ENCODE data around the gene MAU2.

Gene MAU2

GRCh38 chr19:19320361-19321140 lies at the start of gene MAU2, which contains the start of gene SUGP1:
TSS of gene MAU2 (plus strand) at chr19:19320829. CDS start at chr19:19320860, 31 bp downstream.
TSS of gene SUGP1 (minus strand) at chr19:19320509. CDS start at chr19:19320496, 13 bp downstream.
- DNase-seq: peak; percentile 92

- DNase-seq: no peak
Measured at GRCh38 chr19:19271828-19272599, 48.6 kb upstream of the MAU2 start.

GRCh38 chr19:19274146-19274545 lies 46.5 kb upstream of the MAU2 start:
- DNase-seq: no peak

- no peak for DNase-seq
Measured at GRCh38 chr19:19274716-19275565, 45.7 kb upstream of the MAU2 start.

- DNase-seq: no peak
Measured at GRCh38 chr19:19276386-19276785, 44.2 kb upstream of the MAU2 start.

- DNase-seq: no peak
Measured at GRCh38 chr19:19276851-19277250, 43.8 kb upstream of the MAU2 start.

GRCh38 chr19:19278315-19278714 lies 42.3 kb upstream of the MAU2 start:
- no peak for DNase-seq

- DNase-seq: no peak
Measured at GRCh38 chr19:19279062-19279612, 41.5 kb upstream of the MAU2 start.

- DNase-seq: no peak
Measured at GRCh38 chr19:19279853-19280252, 40.8 kb upstream of the MAU2 start.

GRCh38 chr19:19280561-19280960 lies 40.1 kb upstream of the MAU2 start:
- no peak for DNase-seq

- DNase-seq: no peak
Measured at GRCh38 chr19:19285686-19286085, 34.9 kb upstream of the MAU2 start.

GRCh38 chr19:19292607-19293006 lies 28.0 kb upstream of the MAU2 start:
- DNase-seq: no peak

GRCh38 chr19:19294914-19295313 lies 25.7 kb upstream of the MAU2 start:
- no peak for DNase-seq

GRCh38 chr19:19296953-19297689 lies 23.5 kb upstream of the MAU2 start:
- no peak for DNase-seq

GRCh38 chr19:19297759-19298158 lies 22.9 kb upstream of the MAU2 start:
- DNase-seq: no peak

GRCh38 chr19:19300613-19301012 lies 20.0 kb upstream of the MAU2 start:
- DNase-seq: no peak

- no peak for DNase-seq
Measured at GRCh38 chr19:19303411-19303810, 17.2 kb upstream of the MAU2 start.

GRCh38 chr19:19304186-19304965 lies 16.3 kb upstream of the MAU2 start:
- no peak for DNase-seq

- DNase-seq: no peak
Measured at GRCh38 chr19:19305066-19305465, 15.6 kb upstream of the MAU2 start.

GRCh38 chr19:19305696-19306095 lies 14.9 kb upstream of the MAU2 start:
- DNase-seq: no peak

- no peak for DNase-seq
Measured at GRCh38 chr19:19306191-19306590, 14.4 kb upstream of the MAU2 start.

Measured in DMS153 (cell line).